ENCODE data around the gene TMEM178B. TPM values are rescaled to one million over a fixed set of nuclear protein-coding genes. Genes with fewer than 3 reads are reported as not detected.

Gene TMEM178B
- total and polyA plus RNA-seq, 8 donors, result 0.16 to 5.6 (median 3.4) TPM

- ATAC-seq, result no peak
- Histone ChIP-seq H3K27ac (no peak overlapping the region), H3K9me3 (no peaks in the 10 kb centered on the region), H3K27me3 (no peaks in the 10 kb centered on the region), H3K4me1 (no peaks in the 10 kb centered on the region), H3K36me3 (no peaks in the 10 kb centered on the region), H3K4me3 (no peak overlapping the region)
- TF ChIP-seq CTCF (IDR thresholded peaks at IDR 0.05), result no peak
- intact Hi-C loops (cut with DNase I), result no loop called here
- no peak for DNase-seq
These were observed 194.8 kb downstream of the TMEM178B start for GRCh38 chr7:141268614-141269013.

- no peaks in the 10 kb centered on the region for H3K9me3 ChIP-seq
- H3K27me3 ChIP-seq, result no peaks in the 10 kb centered on the region
- no peaks in the 10 kb centered on the region for H3K4me1 ChIP-seq
- no peak for ATAC-seq
- TF ChIP-seq CTCF (IDR thresholded peaks at IDR 0.05), result no peak
- no peaks in the 10 kb centered on the region for H3K36me3 ChIP-seq
- intact Hi-C loops (cut with DNase I), result no loop called here
- H3K4me3 ChIP-seq, result no peak overlapping the region
- no peak overlapping the region for H3K27ac ChIP-seq
- no peak for DNase-seq
These were observed 197.6 kb downstream of the TMEM178B start for GRCh38 chr7:141271451-141271850.

GRCh38 chr7:141272417-141272816, 198.6 kb downstream of the TMEM178B start:
- no peak for DNase-seq
- ATAC-seq, result no peak
- no peaks in the 10 kb centered on the region for H3K36me3 ChIP-seq
- no peaks in the 10 kb centered on the region for H3K9me3 ChIP-seq
- no peak for TF ChIP-seq CTCF (IDR thresholded peaks at IDR 0.05)
- H3K4me3 ChIP-seq, result no peak overlapping the region
- intact Hi-C loops (cut with DNase I), result no loop called here
- H3K27ac ChIP-seq, result no peak overlapping the region
- H3K4me1 ChIP-seq, result no peaks in the 10 kb centered on the region
- H3K27me3 ChIP-seq, result no peaks in the 10 kb centered on the region

- ATAC-seq (no peak), DNase-seq (no peak)
- intact Hi-C loops (cut with DNase I), result no loop called here
- H3K4me1 ChIP-seq, result no peaks in the 10 kb centered on the region
- H3K36me3 ChIP-seq, result no peaks in the 10 kb centered on the region
- H3K4me3 ChIP-seq, result no peak overlapping the region
- H3K27ac ChIP-seq, result no peak overlapping the region
- no peak for TF ChIP-seq CTCF (IDR thresholded peaks at IDR 0.05)
- no peaks in the 10 kb centered on the region for H3K9me3 ChIP-seq
- H3K27me3 ChIP-seq, result no peaks in the 10 kb centered on the region
These were observed 201.5 kb downstream of the TMEM178B start for GRCh38 chr7:141275350-141275749.

GRCh38 chr7:141276031-141276430, 202.2 kb downstream of the TMEM178B start:
- Histone ChIP-seq H3K4me3 (no peak overlapping the region), H3K27ac (no peak overlapping the region), H3K36me3 (no peaks in the 10 kb centered on the region), H3K27me3 (no peaks in the 10 kb centered on the region), H3K4me1 (no peaks in the 10 kb centered on the region), H3K9me3 (no peaks in the 10 kb centered on the region)
- no peak for ATAC-seq
- DNase-seq, result no peak
- TF ChIP-seq CTCF (IDR thresholded peaks at IDR 0.05), result no peak
- intact Hi-C loops (cut with DNase I), result no loop called here
